DMS53 treated with DMSO at 0.1 percent for 48 hours (cell line): ENCODE results near the gene ATP7B.
"Not testable (repeated sequence)": the region's sequence is repeated elsewhere in the genome, so short reads cannot be mapped to it uniquely, and the experiment has no call there.

Experiments used
- DNase-seq: peaks from one replicate; lab custom pipeline; 2025; ENCODE audit not compliant: unreplicated experiment; lab: John Stamatoyannopoulos, UW

ATP7B gene

DNA sequence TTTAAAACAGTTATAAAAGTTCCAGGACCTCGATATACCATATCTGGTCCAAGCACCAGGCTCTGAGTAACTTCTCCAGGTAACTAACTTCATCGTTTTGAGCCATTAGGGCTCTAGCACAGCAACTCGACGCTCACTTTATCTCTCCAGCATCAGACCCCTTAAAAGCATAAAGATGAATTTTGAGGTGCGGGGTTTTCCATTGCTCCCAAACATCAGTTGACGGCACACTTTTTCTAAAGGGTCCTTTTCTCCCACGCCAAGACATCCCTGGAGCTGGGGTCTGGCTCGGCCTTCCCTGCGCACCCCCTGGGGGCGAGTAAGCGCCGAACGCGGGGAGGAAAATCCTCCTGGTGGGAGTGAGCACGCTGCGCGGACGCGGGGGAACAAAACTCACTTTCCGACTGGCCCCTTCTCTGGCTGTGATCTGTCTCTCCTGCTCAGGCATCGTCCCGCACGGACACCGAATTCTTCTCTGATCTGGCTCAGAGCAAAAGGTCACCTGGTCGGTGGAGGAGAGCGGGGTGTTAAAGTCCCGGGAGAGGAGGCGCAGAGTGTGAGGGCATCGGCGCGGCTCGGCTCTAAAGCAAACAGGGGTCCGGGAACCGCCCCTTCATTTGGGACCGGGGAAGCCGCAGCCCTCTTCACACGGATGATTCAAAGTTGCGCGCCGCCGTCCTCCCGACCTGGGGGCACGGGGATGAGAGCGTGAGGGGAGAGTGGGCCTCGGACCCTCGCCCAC is at the start of gene ATP7B:
Gene ATP7B, minus strand, starts transcription at position 561 of the 742 bp plus-strand sequence. Its CDS starts 113 bp downstream, at position 448.
- peak; percentile 42 for DNase-seq

DNA sequence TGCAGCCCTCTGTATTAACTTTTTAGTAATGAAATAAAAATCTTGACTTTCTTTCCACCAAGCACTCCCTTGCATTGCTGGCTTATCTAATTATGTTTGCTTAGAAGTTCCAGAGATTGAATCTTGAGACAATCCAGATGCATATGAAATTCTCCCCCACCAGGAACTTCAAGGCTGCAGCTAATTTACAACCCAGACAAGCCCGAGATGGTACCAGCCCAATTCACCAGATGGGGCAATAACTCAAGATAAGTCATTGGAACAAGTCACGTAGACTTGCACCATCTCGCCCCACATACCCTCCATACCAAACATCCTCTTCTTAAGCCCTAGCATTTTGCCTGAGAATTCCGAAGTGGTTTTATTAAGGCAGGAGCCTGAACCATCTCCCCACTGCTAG is 42.2 kb upstream of the ATP7B start:
- no peak for DNase-seq

- no peak for DNase-seq
Observed at GRCh38 chr13:52051400-52051799, 40.1 kb upstream of the ATP7B start.

- DNase-seq: no peak
Observed at GRCh38 chr13:52048516-52048915, 37.3 kb upstream of the ATP7B start.

DNA sequence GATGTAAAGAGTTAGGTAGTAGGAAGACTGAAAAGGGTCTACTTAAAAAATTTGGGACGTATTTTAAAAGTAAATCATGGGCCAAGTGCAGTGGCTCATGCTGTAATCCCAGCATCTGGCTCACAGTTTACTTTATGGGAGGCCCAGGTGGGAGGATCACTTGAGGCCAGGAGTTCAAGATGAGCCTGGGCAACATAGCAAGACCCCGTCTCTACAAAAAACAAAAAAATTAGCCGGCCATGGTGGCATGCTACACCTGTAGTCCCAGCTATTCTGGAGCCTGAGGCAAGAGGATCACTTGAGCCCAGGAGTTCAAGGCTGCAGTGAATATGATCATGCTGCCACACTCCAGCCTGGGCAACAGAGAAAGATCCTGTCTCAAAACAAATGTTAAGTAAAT is 36.2 kb upstream of the ATP7B start:
- DNase-seq: no peak

GRCh38 chr13:52043675-52044074 is 32.4 kb upstream of the ATP7B start:
- DNase-seq: no peak

DNA sequence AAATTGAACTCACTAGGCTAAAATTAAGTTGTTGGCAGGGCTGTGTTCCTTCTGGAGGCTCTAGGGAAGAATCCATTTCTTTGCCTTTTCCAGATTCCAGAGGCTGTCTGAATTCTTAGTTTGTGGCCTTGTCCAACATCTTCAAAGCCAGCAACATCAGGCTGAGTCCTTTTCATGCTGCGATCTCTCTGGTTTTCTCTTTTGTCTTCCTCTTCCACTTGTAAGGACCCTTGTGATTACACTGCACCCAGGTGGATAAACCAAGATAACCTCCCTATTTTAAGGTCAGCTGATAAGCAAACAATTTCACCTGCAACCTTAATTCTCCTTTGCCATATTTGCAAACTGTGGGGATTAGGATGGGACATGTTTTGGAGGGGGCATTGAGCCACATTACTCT is 24.8 kb upstream of the ATP7B start:
- DNase-seq: no peak

- peak; percentile 86 for DNase-seq
Observed at GRCh38 chr13:52034616-52035226, 23.5 kb upstream of the ATP7B start.

DNA sequence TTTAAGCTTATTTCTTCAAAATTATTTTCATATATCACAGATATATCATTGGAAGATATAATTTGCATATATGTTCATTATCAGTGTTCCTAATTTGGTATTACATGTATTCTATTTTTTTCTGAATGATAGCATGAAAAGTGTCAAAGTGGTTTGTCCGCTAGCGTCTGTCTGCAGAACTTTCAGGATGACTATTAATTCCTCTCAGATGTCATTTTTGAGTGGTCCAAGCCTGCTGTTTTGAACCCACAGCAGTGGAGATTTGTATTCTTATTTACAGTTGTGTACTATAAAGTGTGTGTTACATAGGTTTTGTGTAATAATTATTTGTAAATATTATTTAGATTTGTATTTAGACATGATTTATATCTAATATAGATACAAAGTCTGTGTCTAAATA is 21.8 kb upstream of the ATP7B start:
- DNase-seq: no peak

GRCh38 chr13:52030401-52030800 is 19.2 kb upstream of the ATP7B start:
- not testable (repeated sequence) for DNase-seq

- no peak for DNase-seq
Observed at GRCh38 chr13:52029569-52029968, 18.3 kb upstream of the ATP7B start.

DNA sequence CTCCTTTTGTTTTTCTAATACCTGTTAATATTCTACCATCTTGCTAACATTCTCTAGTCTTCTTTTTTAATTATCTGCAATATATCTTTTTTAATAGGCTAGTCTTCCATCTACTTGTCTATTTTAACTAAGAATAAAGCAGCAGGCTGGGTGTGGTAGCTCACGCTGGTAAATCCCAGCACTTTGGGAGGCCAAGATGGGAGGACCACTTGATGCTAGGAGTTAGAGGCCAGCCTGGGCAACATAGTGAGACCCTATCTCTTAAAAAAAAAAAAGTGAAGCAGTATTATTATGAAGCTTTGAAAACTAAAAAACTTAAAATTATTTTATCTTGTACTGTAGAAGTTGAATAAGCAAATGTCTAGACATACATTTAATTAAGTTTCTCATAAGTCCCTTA is 16.6 kb upstream of the ATP7B start:
- no peak for DNase-seq

DNA sequence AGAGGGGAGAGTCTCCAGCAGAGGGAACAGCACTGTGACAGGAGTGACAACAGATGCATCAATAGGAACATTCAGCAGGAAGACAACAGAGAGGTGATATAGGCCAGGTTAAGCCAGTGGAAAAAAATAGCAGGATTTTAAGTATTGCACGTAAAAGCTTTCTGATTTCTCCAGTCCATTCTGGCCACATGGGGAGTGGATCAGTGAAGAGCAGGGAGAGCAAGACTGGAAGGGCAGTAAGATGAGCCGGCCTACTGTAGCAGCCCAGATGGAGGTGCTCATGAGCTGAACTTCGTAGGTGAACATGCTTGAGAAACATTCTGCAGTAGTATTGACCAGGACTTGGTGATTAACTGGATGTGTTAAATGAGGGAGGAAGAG is 15.0 kb upstream of the ATP7B start:
- no peak for DNase-seq

DNA sequence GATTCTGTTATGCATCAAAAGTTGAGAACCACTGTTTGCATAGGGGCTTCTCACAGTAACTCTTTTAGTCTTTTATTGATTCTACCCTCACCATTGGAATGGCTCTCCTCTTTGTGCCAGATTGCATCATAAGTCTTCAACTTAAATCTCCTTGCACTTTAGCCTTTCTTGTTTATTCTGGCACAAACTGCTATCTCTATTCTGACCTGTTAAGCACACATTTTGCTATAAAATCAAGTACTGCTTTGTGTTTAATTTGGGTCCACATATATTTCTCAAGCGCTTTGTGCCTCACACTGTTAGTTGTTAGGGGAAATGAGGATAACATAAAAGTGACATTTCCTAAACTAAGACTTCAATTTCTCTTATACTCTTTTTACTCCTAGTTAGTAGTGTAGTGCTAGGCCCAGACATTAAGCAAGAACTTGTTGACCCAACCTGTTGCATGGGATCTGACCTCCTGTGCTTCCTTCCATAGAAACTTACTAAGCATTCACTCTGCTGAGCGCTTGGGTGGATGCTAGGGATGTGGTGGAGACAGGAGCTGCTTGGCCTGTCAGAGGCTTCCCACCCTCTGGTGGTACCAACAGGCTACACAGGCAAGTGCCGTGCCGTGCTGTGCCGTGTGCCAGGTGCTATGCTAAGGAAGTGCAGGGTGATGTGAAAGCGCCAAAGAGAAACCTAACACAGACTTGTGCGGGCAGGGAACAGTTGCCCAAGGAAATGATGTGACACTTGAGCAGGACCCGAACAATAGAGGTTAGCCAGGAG is 14.4 kb upstream of the ATP7B start:
- no peak for DNase-seq

GRCh38 chr13:52024481-52024880 is 13.2 kb upstream of the ATP7B start, which contains the start of gene UTP14C:
TSS of gene UTP14C (plus strand) at chr13:52024691. CDS start at chr13:52028805, 4,114 bp downstream.
- DNase-seq: no peak

DNA sequence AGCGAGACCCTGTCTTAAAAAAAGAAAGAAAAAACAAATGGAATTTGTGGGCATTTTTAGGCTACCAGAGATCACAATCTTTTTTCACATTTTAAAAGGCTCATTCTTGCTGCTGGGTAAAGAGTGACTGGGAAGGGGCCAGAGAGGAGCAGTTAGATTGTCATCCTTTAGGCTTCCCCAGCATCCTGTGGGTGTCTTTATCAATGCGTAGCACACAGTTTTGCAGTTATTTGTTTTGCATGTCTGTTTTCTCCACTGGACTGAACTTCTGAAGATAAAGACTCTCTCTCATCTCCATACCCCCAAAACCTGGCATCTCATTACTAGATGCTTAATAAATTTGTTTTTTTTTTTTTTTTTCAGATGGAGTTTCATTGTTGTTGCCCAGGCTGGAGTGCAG is 11.1 kb upstream of the ATP7B start:
- DNase-seq: no peak

DNA sequence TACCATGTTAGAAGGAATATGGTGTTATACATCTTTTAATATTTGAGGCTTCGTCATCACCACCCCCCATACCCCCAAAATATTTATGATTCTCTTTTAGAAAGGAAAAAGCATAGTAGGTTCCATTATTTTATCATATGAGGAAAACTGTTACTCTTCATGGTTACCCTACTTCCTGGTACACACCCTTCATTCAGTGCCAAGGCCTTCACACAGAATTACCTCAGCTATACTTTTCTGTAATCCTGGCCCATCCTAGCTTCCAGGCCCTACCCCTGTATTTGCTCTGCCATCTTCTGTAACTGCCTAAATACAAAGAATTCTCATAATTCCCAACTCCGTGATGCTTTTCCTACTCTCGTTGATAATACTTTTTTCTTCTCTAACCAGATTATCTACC is 8.9 kb upstream of the ATP7B start:
- DNase-seq: no peak

- DNase-seq: no peak
Observed at GRCh38 chr13:52016296-52016695, 5.0 kb upstream of the ATP7B start.

GRCh38 chr13:52012512-52012836 is 1.2 kb upstream of the ATP7B start:
- no peak for DNase-seq

DNA sequence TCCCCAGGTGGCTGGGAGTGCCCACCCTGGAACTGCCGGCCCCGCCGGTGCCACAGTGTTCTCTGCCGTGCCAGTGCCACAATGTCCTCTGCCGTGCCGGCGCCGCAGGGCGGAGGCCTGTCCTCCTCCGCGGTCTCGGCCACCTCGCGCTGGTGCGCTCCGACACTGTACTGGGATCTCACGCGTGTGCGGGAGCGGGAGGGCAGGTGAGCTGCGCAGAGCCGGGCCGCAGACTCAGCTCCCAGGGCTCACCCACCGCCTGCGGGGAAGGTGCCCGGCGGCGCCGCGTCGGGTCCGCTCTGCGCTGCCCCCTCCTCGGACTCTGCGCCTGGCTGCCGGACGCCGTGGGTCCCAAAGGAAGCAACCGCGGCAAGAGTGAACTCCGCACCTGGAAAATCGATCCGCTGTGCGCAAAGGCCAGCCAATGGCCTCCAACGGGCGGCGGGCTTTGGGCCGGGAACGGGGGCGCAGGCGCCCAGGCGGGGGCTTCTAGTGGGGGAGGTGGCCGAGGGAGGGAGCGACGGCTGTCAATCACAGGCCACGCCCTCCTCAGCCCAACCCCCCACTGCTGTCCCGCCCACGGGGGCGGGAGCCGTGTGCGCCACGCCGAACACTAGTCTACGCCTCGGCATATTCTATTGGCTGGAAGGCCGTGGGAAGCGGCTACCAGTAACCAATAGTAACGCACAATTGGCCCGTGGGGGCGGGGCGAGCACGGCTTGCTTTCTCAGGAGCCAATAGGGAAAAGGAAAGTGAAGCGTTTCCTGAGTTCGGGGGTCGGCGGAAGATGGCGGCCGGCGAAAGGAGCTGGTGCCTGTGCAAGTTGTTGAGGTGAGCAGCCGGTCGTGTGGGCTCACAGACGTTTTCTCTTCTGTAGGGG is 622 bp upstream of the ATP7B start, which contains the start of gene ALG11:
Gene ALG11, plus strand, starts transcription at position 767 of the 880 bp plus-strand sequence. Its CDS starts 21 bp downstream, at position 788.
- peak; percentile 95 for DNase-seq

- no peak for DNase-seq
Observed at GRCh38 chr13:52009946-52010345, 1.3 kb downstream of the ATP7B start.
